SK-N-SH treated with all-trans-retinoic acid at 6 μM for 48 hours (cell line): ENCODE measurements around the gene THTPA.

ENCODE experiments used
- ATAC-seq: fragments of 200-7000 bp; cut with Tn5 transposase; 3 replicates; pipeline ENCODE4 v1.9.1; 2020; ENCODE audit warnings: mild to moderate bottlenecking, moderate library complexity
- ARNTL ChIP-seq: fragments of 450-650 bp; formaldehyde crosslinking; IDR thresholded peaks from 2 replicates; pipeline ENCODE4 v1.5.0; 2020; ENCODE audit warnings: low read depth, mild to moderate bottlenecking, moderate library complexity, borderline replicate concordance
- BACH2 ChIP-seq: fragments of 250-450 bp; sonication (Bioruptor Pico); IDR thresholded peaks from 2 replicates; pipeline ENCODE4 v1.9.0; 2021; ENCODE audit warnings: mild to moderate bottlenecking, borderline replicate concordance
- CREB5 ChIP-seq: fragments of 250-450 bp; sonication (Bioruptor Pico); IDR thresholded peaks from 2 replicates; pipeline ENCODE4 v1.5.1; 2020; ENCODE audit warnings: low read depth, mild to moderate bottlenecking, moderate library complexity
- CSDC2 ChIP-seq: fragments of 250-450 bp; sonication (Bioruptor Pico); IDR thresholded peaks from 2 replicates; pipeline ENCODE4 v1.5.0; 2020; ENCODE audit warnings: mild to moderate bottlenecking, moderate library complexity
- CSRNP3 ChIP-seq: fragments of 250-450 bp; sonication (Bioruptor Pico); IDR thresholded peaks from 2 replicates; pipeline ENCODE4 v1.5.1; 2021; ENCODE audit warnings: mild to moderate bottlenecking, moderate library complexity
- ESRRG ChIP-seq: fragments of 250-450 bp; sonication (Bioruptor Pico); IDR thresholded peaks from 2 replicates; pipeline ENCODE4 v1.6.1; 2021; ENCODE audit warnings: mild to moderate bottlenecking
- GLIS3 ChIP-seq: fragments of 250-450 bp; sonication (Bioruptor Pico); IDR thresholded peaks from 2 replicates; pipeline ENCODE4 v1.5.0; 2020; ENCODE audit warnings: mild to moderate bottlenecking, moderate library complexity
- ISL1 ChIP-seq: fragments of 250-450 bp; sonication (Bioruptor Pico); IDR thresholded peaks from 2 replicates; pipeline ENCODE4 v2.1.2; 2022; ENCODE audit warnings: mild to moderate bottlenecking, moderate library complexity
- PATZ1 ChIP-seq: fragments of 250-450 bp; sonication (Bioruptor Pico); IDR thresholded peaks from 2 replicates; pipeline ENCODE4 v1.8.0; 2020; ENCODE audit warnings: mild to moderate bottlenecking, moderate library complexity, borderline replicate concordance
- PPARA ChIP-seq: fragments of 250-450 bp; sonication (Bioruptor Pico); IDR thresholded peaks from 2 replicates; pipeline ENCODE4 v1.5.0; 2020; ENCODE audit warnings: mild to moderate bottlenecking, borderline replicate concordance
- RARB ChIP-seq: fragments of 250-450 bp; sonication (Bioruptor Pico); IDR thresholded peaks from 2 replicates; pipeline ENCODE4 v1.8.0; 2021; ENCODE audit warnings: mild to moderate bottlenecking, moderate library complexity
- TCF4 ChIP-seq: fragments of 250-450 bp; sonication (Bioruptor Pico); IDR thresholded peaks from 2 replicates; pipeline ENCODE4 v1.8.0; 2021; ENCODE audit warnings: mild to moderate bottlenecking, moderate library complexity, borderline replicate concordance
- TOX ChIP-seq: fragments of 250-450 bp; sonication (Bioruptor Pico); IDR thresholded peaks from 2 replicates; pipeline ENCODE4 v1.8.0; 2021; ENCODE audit warnings: mild to moderate bottlenecking, moderate library complexity, borderline replicate concordance
- TSHZ2 ChIP-seq: fragments of 250-450 bp; sonication (Bioruptor Pico); IDR thresholded peaks from 2 replicates; pipeline ENCODE4 v1.5.0; 2020; ENCODE audit warnings: mild to moderate bottlenecking, moderate library complexity
- ZC3H10 ChIP-seq: fragments of 250-450 bp; sonication (Bioruptor Pico); IDR thresholded peaks from 2 replicates; pipeline ENCODE4 v1.5.1; 2021; ENCODE audit warnings: mild to moderate bottlenecking, moderate library complexity
- ZFP3 ChIP-seq: fragments of 250-450 bp; sonication (Bioruptor Pico); IDR thresholded peaks from 2 replicates; pipeline ENCODE4 v1.5.0; 2020; ENCODE audit warnings: mild to moderate bottlenecking, moderate library complexity
- ZFP30 ChIP-seq: fragments of 450-650 bp; formaldehyde crosslinking; IDR thresholded peaks from 2 replicates; pipeline ENCODE4 v1.5.0; 2022; ENCODE audit warnings: mild to moderate bottlenecking, moderate library complexity
- ZNF565 ChIP-seq: fragments of 450-650 bp; formaldehyde crosslinking; conservative IDR thresholded peaks from 2 replicates; pipeline ENCODE4 v1.5.0; 2020; ENCODE audit warnings: low read depth, mild to moderate bottlenecking, moderate library complexity
- ZNF70 ChIP-seq: fragments of 450-650 bp; formaldehyde crosslinking; IDR thresholded peaks from 2 replicates; pipeline ENCODE4 v1.5.0; 2020; ENCODE audit warnings: mild to moderate bottlenecking, moderate library complexity
- ZNF8 ChIP-seq: fragments of 450-650 bp; formaldehyde crosslinking; IDR thresholded peaks from 2 replicates; pipeline ENCODE4 v1.5.0; 2020; ENCODE audit warnings: mild to moderate bottlenecking, moderate library complexity

The THTPA gene

GRCh38 chr14:23555882-23556699 lies at the start of gene THTPA:
Gene THTPA (plus strand): TSS chr14:23556271. CDS start chr14:23556758, 487 bp downstream.
- ATAC-seq, result peak; percentile 88
- TF ChIP-seq ZNF8 (peak; percentile 67; the same call in 1 of the 2 replicates), ESRRG (CRISPR knock-in tag) (no peak), ZNF565 (peak; percentile 70; the same call in 1 of the 2 replicates)

- peak; percentile 33 for ATAC-seq
- TF ChIP-seq ZNF70 (CRISPR knock-in tag) (no peak), ZC3H10 (CRISPR knock-in tag) (no peak), BACH2 (CRISPR knock-in tag) (no peak), TCF4 (CRISPR knock-in tag) (no peak), TSHZ2 (CRISPR knock-in tag) (no peak), PPARA (CRISPR knock-in tag) (no peak), ISL1 (CRISPR knock-in tag) (no peak)
Measured at GRCh38 chr14:23512156-23512555, 43.9 kb upstream of the THTPA start.

GRCh38 chr14:23513005-23513817 lies 42.9 kb upstream of the THTPA start:
- peak; percentile 71 for ATAC-seq
- TF ChIP-seq TCF4 (CRISPR knock-in tag), result no peak
- TF ChIP-seq ESRRG (CRISPR knock-in tag), result no peak
- no peak for TF ChIP-seq ARNTL

- TF ChIP-seq GLIS3 (CRISPR knock-in tag), result no peak
- no peak for TF ChIP-seq ISL1 (CRISPR knock-in tag)
- no peak for TF ChIP-seq ZFP3
- no peak for TF ChIP-seq TCF4 (CRISPR knock-in tag)
- no peak for TF ChIP-seq TOX (CRISPR knock-in tag)
- no peak for TF ChIP-seq PATZ1 (CRISPR knock-in tag)
- no peak for TF ChIP-seq BACH2 (CRISPR knock-in tag)
- TF ChIP-seq ZFP30 (CRISPR knock-in tag), result no peak
- no peak for TF ChIP-seq RARB (CRISPR knock-in tag)
- no peak for TF ChIP-seq CREB5 (CRISPR knock-in tag)
- no peak for TF ChIP-seq CSRNP3
- TF ChIP-seq PPARA (CRISPR knock-in tag), result no peak
- no peak for TF ChIP-seq CSDC2 (CRISPR knock-in tag)
- ATAC-seq, result no peak
Measured at GRCh38 chr14:23513818-23514643, 42.0 kb upstream of the THTPA start.
